Kidney (tissue), 14 donors: ENCODE measurements around the gene PPP1R9B. TPM values are rescaled to one million over a fixed set of nuclear protein-coding genes. Genes with fewer than 3 reads are reported as not detected.

Source experiments
- DNase-seq, 5 donors: peaks; one replicate each; pipeline ENCODE4 v3.0.0-alpha.2; 2013 to 2020
- FAIRE-seq: peaks from 2 replicates; lab custom pipeline; 2012; peaks lifted over from hg19 to GRCh38; lab: Jason Lieb, UNC
- H3K27ac ChIP-seq, 2 donors: one replicate each; pipeline ENCODE4 v1.7.0; 2013; ENCODE audit warnings: low read depth in 2 of 2, low read length in 2 of 2, inconsistent platforms in 1 of 2
- H3K27me3 ChIP-seq: one replicate; pipeline ENCODE4 v1.7.1; 2013; ENCODE audit warnings: low read length, inconsistent platforms; ENCODE audit not compliant: control insufficient read depth, insufficient read depth
- H3K36me3 ChIP-seq, 3 donors: one replicate each; pipeline versions ENCODE4 v1.7.0 to v1.7.1; 2013; ENCODE audit warnings: low read length in 3 of 3, control low read depth in 1 of 3, inconsistent platforms in 1 of 3; ENCODE audit not compliant: insufficient read depth in 3 of 3, control insufficient read depth in 2 of 3
- H3K4me1 ChIP-seq, 3 donors: one replicate each; pipeline versions ENCODE4 v1.7.0 to v1.7.1; 2013; ENCODE audit warnings: low read length in 3 of 3, inconsistent platforms in 1 of 3, low read depth in 1 of 3; ENCODE audit not compliant: control insufficient read depth in 2 of 3, insufficient read depth in 2 of 3
- H3K4me3 ChIP-seq, 3 donors: one replicate each; pipeline versions ENCODE4 v1.7.0 to v1.8.1; 2013; ENCODE audit warnings: low read length in 3 of 3, control low read depth in 1 of 3, inconsistent platforms in 1 of 3
- H3K9ac ChIP-seq, 3 donors: one replicate each; pipeline versions ENCODE4 v1.7.0 to v1.7.1; 2013; ENCODE audit warnings: low read length in 3 of 3, control low read depth in 1 of 3, inconsistent platforms in 1 of 3
- H3K9me3 ChIP-seq, 3 donors: one replicate each; pipeline versions ENCODE4 v1.7.0 to v1.7.1; 2013; ENCODE audit warnings: low read length in 3 of 3, control low read depth in 1 of 3, inconsistent platforms in 1 of 3; ENCODE audit not compliant: control insufficient read depth in 2 of 3, insufficient read depth in 1 of 3
- intact Hi-C: fragments of 100-400 bp; cut with DNase I; formaldehyde crosslinking; loops from one replicate; pipeline ENCODE4 v1.11.1; 2022
- polyA plus RNA-seq: library from polyadenylated mRNA; stranded (reverse); fragments of 350-450 nt; fragmentation: Illumina TruSeq; extraction: RNeasy Lipid Tissue Mini Kit (QIAGEN cat#74804); gene quantifications from one replicate; pipeline ENCODE4 v1.2.3, GENCODE V29; 2014; ENCODE audit warnings: low read depth, low replicate concordance; ENCODE audit not compliant: insufficient read depth
- total RNA-seq: library from RNA; stranded (reverse); fragmentation: NEBNext Ultra II Directional; extraction: Animal tissue kit (Norgen Biotek cat#: 25700); gene quantifications from one replicate; pipeline ENCODE4 v1.2.1, GENCODE V29; 2021
- TF ChIP-seq, protein P1 (sequence below): IDR thresholded peaks from 3 replicates; pipeline ENCODE4 v1.5.1; 2012; ENCODE audit warnings: mild to moderate bottlenecking, moderate library complexity, borderline replicate concordance; ENCODE audit not compliant: insufficient read depth; ENCODE audit errors: extremely low read depth
- donor health status: control.
- donor health status: control.
- donor health status: control.
- donor health status: control.
- donor health status: control.
- donor health status: DM: yes; HTN: yes; CAD: no.
- donor health status: Normal renal cell carcinoma (clear cell type).

Gene PPP1R9B
- total and polyA plus RNA-seq, 2 donors from 2014 or later: 17.1 to 64.4 TPM

DNA sequence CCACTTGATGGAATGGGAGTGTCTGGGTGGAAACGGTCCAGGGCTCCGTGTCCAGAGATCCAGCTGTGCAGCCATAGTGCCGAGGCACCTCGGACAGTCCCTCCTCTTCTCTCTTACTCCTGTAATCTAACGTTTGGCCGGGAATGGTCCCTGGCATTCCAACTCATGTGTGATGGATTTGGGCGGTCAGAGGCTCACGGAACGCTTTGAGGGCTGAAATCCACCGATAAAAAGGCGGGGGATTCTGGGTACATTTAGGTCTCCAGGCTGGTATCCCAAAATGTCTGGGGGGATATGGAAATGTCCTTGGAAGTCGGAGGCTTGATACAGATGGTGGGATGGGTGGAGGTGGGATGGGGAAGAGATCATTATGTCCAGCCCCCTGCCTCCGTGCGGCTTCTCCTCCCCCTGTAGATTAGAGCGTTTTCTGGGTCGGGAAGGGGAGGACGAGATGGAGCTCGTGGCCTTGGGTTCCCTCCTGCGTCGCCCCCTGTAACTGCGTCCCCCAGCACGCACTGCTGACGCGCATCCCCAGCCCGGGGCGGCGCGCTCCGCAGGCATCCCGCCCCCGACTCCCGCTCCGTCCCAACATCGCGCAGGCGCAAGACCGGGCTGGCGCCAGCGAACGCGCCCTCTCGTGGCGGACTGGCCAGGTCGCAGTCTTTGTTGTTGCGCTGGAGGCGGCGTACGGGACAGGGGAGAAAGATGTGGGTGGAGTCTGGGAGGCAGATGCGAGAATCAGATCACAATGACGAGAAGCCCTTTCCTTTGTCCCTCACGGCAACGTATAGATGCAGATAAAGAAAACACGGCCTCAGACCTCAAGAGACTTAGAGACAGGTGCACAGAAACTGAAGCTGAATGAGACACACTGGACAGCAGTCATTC is 10.8 kb upstream of the PPP1R9B start:
- H3K27ac ChIP-seq: peak overlapping the region in 1 of 2 donors; percentile 40
- no peak for FAIRE-seq
- intact Hi-C loops: no loop called here

GRCh38 chr17:50157891-50158290 is 7.4 kb upstream of the PPP1R9B start:
- DNase-seq (no peak), FAIRE-seq (no peak)
- no peak overlapping the region for H3K27ac ChIP-seq
- TF ChIP-seq, protein P1, sequence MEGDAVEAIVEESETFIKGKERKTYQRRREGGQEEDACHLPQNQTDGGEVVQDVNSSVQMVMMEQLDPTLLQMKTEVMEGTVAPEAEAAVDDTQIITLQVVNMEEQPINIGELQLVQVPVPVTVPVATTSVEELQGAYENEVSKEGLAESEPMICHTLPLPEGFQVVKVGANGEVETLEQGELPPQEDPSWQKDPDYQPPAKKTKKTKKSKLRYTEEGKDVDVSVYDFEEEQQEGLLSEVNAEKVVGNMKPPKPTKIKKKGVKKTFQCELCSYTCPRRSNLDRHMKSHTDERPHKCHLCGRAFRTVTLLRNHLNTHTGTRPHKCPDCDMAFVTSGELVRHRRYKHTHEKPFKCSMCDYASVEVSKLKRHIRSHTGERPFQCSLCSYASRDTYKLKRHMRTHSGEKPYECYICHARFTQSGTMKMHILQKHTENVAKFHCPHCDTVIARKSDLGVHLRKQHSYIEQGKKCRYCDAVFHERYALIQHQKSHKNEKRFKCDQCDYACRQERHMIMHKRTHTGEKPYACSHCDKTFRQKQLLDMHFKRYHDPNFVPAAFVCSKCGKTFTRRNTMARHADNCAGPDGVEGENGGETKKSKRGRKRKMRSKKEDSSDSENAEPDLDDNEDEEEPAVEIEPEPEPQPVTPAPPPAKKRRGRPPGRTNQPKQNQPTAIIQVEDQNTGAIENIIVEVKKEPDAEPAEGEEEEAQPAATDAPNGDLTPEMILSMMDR: no peak
- no peaks in the 10 kb centered on the region for H3K9me3 ChIP-seq
- intact Hi-C loops: no loop called here
- no peak overlapping the region for H3K9ac ChIP-seq
- H3K27me3 ChIP-seq: no peaks in the 10 kb centered on the region
- no peaks in the 10 kb centered on the region for H3K36me3 ChIP-seq
- H3K4me3 ChIP-seq: no peak overlapping the region
- peaks cover 0 to 17% (median 10%) of the 10 kb centered on the region in 3 donors for H3K4me1 ChIP-seq

More for the DNA sequence above, 10.8 kb upstream of the PPP1R9B start:
- Histone ChIP-seq H3K36me3 (no peaks in the 10 kb centered on the region), H3K4me3 (peak overlapping the region; percentile 46 to 85 (median 65)), H3K27me3 (no peaks in the 10 kb centered on the region), H3K9ac (peak overlapping the region; percentile 41 to 71 (median 53)), H3K9me3 (no peaks in the 10 kb centered on the region), H3K4me1 (peaks cover 0 to 9% (median 6%) of the 10 kb centered on the region in 3 donors)
- TF ChIP-seq, protein P1: peak; percentile 99
- DNase-seq: peak; percentile 95 to 98 (median 96)

GRCh38 chr17:50155115-50155819 is 4.8 kb upstream of the PPP1R9B start:
- Histone ChIP-seq H3K4me1 (peaks cover 0 to 21% (median 15%) of the 10 kb centered on the region in 3 donors), H3K4me3 (no peak overlapping the region), H3K9me3 (no peaks in the 10 kb centered on the region), H3K36me3 (no peaks in the 10 kb centered on the region), H3K27me3 (no peaks in the 10 kb centered on the region), H3K27ac (peak overlapping the region; percentile 59 to 69), H3K9ac (no peak overlapping the region)
- FAIRE-seq (no peak), DNase-seq (peak in 2 of 5 donors; percentile 69 to 72)
- intact Hi-C loops: no loop called here
- TF ChIP-seq, protein P1: no peak
